Stimulated activated CD8-positive, alpha-beta memory T cell treated with anti-CD3 and anti-CD28 coated beads, Interleukin-15, amount 100 ng/mL, for 1 hour (primary cell): ENCODE data around the gene PHLDB2.

ENCODE experiments used
- DNase-seq: peaks from one replicate; pipeline ENCODE4 v3.0.0-alpha.2; 2020; ENCODE audit warnings: low read depth

Gene PHLDB2

GRCh38 chr3:111965484-111965883, 106.4 kb downstream of the PHLDB2 start:
- no peak for DNase-seq

- no peak for DNase-seq
Measured at GRCh38 chr3:111967068-111967467, 108.0 kb downstream of the PHLDB2 start.

- peak; percentile 72 for DNase-seq
Measured at GRCh38 chr3:111967651-111968274, 108.7 kb downstream of the PHLDB2 start.

GRCh38 chr3:111968319-111969054, 109.4 kb downstream of the PHLDB2 start:
- DNase-seq, result no peak

GRCh38 chr3:111970376-111970775, 111.3 kb downstream of the PHLDB2 start:
- DNase-seq, result no peak

GRCh38 chr3:111971533-111972130, 112.6 kb downstream of the PHLDB2 start:
- no peak for DNase-seq

GRCh38 chr3:111972891-111973290, 113.8 kb downstream of the PHLDB2 start:
- no peak for DNase-seq

- DNase-seq, result no peak
Measured at GRCh38 chr3:111975131-111975530, 116.1 kb downstream of the PHLDB2 start.

- DNase-seq, result no peak
Measured at GRCh38 chr3:111976254-111976653, 117.2 kb downstream of the PHLDB2 start.

GRCh38 chr3:111978583-111979433, 119.7 kb downstream of the PHLDB2 start, which contains the start of gene ABHD10:
ABHD10 (plus strand) TSS chr3:111979026; CDS start chr3:111979062, 36 bp downstream.
- DNase-seq, result peak; percentile 93

GRCh38 chr3:111979434-111980038, 120.5 kb downstream of the PHLDB2 start:
- no peak for DNase-seq

GRCh38 chr3:111980716-111981456, 121.8 kb downstream of the PHLDB2 start:
- no peak for DNase-seq

GRCh38 chr3:111981457-111981763, 122.3 kb downstream of the PHLDB2 start:
- no peak for DNase-seq

GRCh38 chr3:111984636-111985298, 125.7 kb downstream of the PHLDB2 start:
- no peak for DNase-seq

- DNase-seq, result no peak
Measured at GRCh38 chr3:111986800-111987199, 127.7 kb downstream of the PHLDB2 start.

- no peak for DNase-seq
Measured at GRCh38 chr3:111989061-111989678, 130.1 kb downstream of the PHLDB2 start.

GRCh38 chr3:111993038-111993437, 134.0 kb downstream of the PHLDB2 start:
- no peak for DNase-seq

GRCh38 chr3:111998636-111999483, 139.8 kb downstream of the PHLDB2 start, which contains the start of gene TAGLN3:
TAGLN3 (plus strand) TSS chr3:111998922; CDS start chr3:111999423, 501 bp downstream.
- no peak for DNase-seq
